ENCODE results near the gene CIBAR2.

CIBAR2 gene

DNA sequence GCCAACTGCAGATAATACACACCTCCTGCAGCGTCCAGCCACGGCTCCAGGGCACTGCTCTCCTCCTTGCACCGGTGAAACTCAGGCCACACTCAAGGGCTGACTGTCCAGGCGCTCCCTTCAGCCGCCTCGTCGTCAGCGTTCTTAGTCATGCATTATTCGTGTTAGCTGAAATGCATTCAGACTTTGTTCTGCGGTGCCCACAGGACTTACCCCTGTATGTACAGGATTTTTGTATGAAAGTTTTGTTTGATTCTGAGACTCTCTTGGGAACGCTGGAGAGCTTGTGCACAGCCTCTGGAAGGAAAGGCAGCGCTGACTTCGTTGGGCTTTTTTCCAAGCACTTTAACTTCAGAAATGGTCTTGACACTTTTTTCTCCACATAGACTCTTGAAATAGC, 22.1 kb downstream of the CIBAR2 start:
- no peaks in the 10 kb centered on the region for H3K9me3 Mint-ChIP-seq
- H3K4me3 Mint-ChIP-seq: no peak overlapping the region
- no peaks in the 10 kb centered on the region for H3K27me3 Mint-ChIP-seq
- H3K27ac Mint-ChIP-seq: no peak overlapping the region
- H3K4me1 Mint-ChIP-seq (ENCODE audit: low read depth): peaks cover 5% of the 10 kb centered on the region
- H3K36me3 Mint-ChIP-seq (ENCODE audit: low read depth): no peaks in the 10 kb centered on the region

DNA sequence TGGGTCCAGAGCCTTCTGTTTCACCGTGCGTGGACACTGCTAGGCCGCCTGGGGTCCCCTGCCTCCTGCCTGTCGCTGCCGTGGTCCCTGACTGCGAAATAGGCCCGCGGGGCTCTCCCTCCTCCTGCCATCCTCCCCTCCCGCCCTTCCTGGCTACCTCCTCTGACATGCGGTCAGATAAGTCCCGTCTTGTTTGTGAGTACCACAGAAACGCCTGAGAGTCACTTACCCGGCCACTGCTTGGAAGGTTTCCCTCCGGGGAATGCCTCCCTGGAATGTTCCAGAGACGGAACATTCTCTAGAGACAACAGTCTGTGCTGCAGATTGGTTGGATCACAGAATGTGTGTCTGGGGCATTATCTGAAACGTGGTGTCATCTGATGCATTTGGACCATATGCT, 22.7 kb downstream of the CIBAR2 start:
- Mint-ChIP-seq H3K9me3 (no peaks in the 10 kb centered on the region), H3K36me3 (ENCODE audit: low read depth) (no peaks in the 10 kb centered on the region), H3K27me3 (no peaks in the 10 kb centered on the region), H3K4me3 (no peak overlapping the region), H3K4me1 (ENCODE audit: low read depth) (peaks cover 5% of the 10 kb centered on the region), H3K27ac (no peak overlapping the region)

DNA sequence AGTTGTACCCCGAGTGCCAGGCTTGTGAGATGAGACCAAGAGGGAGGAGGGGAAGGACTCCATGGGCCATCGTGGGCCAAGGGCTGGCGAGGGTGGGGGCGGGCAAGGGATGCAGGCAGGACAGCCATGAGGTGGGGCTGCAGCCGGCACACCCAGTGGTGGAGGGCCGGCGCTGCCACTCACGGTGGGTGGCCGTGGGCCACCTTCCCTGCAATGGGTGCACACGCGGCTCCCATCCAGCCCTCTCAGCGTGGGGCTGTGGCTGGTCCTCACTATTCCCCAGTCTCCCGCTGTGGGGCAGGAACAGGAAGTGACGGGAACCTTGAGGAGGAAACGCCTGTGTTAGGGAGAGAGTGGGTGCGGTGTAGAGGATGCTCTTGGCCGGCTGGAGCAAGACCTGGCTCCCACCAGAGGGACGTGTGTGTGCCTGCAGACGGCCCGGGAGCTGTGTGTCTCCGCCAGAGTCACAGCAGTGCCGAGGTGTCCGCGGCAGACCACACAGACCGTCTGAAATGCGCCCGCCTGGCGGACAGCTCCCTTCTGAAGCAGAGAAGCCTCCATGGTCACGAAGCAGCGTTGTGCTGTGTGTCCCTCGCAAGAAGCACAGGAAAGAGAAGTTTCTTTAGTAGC, 23.6 kb downstream of the CIBAR2 start:
- Mint-ChIP-seq H3K4me3 (no peak overlapping the region), H3K9me3 (no peaks in the 10 kb centered on the region), H3K27ac (no peak overlapping the region), H3K36me3 (ENCODE audit: low read depth) (no peaks in the 10 kb centered on the region), H3K4me1 (ENCODE audit: low read depth) (peaks cover 5% of the 10 kb centered on the region), H3K27me3 (no peaks in the 10 kb centered on the region)

DNA sequence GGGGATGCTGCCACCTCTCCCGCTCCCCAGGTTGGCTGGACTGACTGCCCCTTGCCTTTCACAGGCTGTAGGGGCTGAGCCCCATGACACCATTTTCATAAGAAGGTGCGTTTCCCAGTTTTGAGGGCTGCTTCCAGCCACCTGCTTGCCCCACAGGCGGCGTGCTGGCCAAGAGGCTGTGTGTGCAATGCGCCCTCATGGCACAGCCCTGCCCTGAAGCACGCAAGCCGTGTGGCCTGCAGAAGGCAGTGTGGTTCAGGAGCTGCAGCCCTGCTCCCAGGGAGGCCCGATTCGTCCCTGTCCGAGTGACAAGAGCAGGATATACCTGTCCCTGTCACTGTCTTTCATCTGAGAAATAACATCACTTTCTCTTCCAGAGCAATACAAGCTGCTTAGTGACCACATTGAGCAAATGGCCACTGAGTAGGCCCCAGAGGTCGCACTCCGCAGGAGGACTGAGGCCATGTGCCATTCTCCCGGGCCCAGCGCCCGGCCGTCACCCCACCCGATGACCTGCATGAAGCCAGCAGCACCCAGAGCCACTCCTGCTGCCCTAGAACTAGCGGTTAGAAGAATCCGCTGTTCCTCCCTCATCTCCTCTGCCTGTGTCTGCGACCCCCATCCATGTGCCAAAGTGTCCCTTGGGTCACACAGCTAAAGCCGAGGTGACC, 24.2 kb downstream of the CIBAR2 start:
- no peak overlapping the region for H3K4me3 Mint-ChIP-seq
- H3K27me3 Mint-ChIP-seq: no peaks in the 10 kb centered on the region
- no peaks in the 10 kb centered on the region for H3K36me3 Mint-ChIP-seq (ENCODE audit: low read depth)
- peaks cover 12% of the 10 kb centered on the region for H3K4me1 Mint-ChIP-seq (ENCODE audit: low read depth)
- no peaks in the 10 kb centered on the region for H3K9me3 Mint-ChIP-seq
- H3K27ac Mint-ChIP-seq: no peak overlapping the region

DNA sequence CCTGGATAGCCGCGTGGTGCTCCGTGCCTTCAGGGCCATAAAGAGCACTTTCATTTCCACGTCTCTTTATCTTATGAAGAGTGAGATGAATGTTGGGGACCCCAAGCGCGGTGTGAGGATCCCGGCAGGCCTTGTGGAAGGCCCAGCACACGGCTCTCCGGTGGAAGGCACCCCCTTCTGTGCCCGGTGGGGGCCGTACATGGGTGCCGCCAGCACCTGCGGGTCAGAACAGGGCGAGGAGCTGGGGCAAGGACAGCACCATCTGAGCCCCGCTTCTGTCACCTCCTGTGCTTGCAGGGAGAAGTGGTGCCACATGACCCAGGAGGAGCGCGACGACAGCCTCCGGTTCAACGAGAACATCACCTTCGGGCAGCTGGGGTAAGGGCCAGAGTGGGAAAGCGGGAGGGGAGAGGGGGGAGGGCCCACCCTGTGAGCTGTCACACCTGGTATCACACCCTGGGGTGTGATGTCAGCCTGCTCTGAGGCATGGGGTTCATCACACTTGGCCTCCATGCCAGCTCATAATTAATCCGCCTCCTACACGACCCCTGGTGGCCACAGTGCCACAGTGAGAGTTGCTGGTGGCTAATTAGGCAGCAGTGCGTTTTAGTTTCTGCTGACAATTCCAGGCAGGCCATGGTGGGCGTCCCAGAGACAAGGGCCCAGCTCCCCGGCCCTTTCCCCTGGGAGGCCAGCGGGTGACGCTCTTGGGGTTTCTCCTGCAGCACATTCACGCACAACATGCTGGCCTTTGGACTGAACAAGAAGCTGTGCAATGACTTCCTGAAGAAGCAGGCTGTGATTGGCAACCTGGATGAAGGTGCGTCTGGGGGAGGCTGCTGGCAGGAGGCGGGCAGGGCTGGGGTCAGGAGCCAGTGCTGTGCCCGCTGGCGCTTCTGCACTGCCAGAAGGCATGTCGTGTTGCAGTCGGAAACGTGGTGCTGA, 25.7 kb downstream of the CIBAR2 start:
- peaks cover 18% of the 10 kb centered on the region for H3K4me1 Mint-ChIP-seq (ENCODE audit: low read depth)
- no peak overlapping the region for H3K4me3 Mint-ChIP-seq
- no peaks in the 10 kb centered on the region for H3K27me3 Mint-ChIP-seq
- H3K36me3 Mint-ChIP-seq (ENCODE audit: low read depth): no peaks in the 10 kb centered on the region
- H3K27ac Mint-ChIP-seq: no peak overlapping the region
- no peaks in the 10 kb centered on the region for H3K9me3 Mint-ChIP-seq

DNA sequence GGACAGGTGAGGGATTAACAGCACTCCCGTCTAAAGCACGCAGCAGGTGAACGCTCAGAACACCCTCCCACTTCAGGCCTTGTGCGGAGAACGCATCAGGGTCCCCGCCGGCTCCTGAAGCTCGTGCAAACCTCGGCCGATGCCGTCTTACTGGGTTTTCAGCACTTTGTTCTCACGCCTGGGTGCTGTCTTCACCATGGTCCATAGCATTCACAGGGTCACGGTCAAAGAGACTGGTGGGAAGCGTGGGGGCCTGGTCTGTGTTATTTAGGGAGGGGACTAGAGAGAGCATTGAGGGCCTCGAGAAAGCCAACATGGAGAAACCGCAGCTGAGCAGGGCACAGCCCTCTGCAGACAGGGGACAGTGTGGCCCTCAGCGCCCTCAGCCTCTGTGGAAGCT, 26.6 kb downstream of the CIBAR2 start:
- no peak overlapping the region for H3K27ac Mint-ChIP-seq

DNA sequence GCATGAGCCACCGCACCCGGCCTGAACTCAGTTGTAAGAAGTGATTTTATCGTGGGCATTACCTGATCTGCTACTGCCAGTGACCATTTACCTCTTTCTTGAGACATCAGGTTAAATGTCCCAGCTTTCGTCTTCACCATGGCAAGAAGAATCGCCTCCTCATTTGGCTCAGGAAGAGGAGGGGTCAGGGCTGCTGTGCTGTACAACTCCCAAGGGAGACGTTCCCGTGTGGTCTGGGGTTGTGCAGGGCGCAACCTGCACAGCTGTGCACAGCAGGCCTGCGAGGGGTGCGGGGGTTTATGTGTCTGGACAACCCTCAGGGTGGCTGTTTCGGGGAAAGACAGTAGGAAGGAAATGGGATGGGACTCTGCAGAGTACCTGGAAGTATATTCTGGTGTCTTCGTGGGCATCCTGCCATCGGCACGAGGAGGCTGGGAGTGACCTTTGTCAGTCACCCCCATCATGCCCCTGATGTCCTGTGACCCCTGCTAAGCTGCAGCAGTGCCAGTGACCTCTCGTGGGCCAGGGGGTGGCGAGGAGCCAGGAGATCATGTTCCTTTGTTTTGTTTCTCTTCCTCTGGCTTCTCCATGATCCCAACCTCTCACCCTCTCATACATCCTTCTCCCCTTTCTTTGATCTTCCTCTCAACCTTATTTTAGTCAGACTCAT, 27.3 kb downstream of the CIBAR2 start:
- H3K4me3 Mint-ChIP-seq: no peak overlapping the region

More for the DNA sequence above, 26.6 kb downstream of the CIBAR2 start:
- H3K4me3 Mint-ChIP-seq: no peak overlapping the region
- H3K27me3 Mint-ChIP-seq: no peaks in the 10 kb centered on the region
- no peaks in the 10 kb centered on the region for H3K36me3 Mint-ChIP-seq (ENCODE audit: low read depth)
- no peaks in the 10 kb centered on the region for H3K9me3 Mint-ChIP-seq
- peaks cover 18% of the 10 kb centered on the region for H3K4me1 Mint-ChIP-seq (ENCODE audit: low read depth)

DNA sequence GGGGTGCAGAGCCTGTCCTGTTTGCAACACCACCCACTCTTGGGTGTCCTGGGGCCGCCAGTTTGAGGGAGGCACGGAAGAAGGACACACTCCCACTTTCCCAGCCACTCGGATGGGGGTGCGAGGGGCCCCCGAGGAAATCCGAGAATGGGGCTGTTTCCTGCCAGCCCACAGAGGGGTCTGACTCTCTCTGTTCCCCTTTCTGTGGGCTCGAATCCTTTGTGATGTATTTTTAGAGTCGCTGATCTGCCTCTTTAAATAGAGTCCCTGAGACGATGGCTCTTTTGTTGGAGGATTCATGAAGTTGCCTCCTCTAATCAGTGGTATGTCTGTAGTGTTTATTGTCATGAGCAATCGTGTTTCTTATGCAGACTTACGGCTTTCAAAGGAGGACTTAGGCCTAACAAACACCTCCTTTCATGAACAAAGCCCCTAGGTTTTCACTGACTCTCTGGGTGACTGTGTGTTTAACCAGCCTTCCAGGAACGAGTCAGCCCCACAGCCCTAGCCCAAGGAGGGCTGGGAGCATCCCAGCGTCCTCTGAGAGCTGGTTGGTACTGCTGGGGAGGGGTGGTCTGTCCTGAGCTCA, 29.1 kb downstream of the CIBAR2 start:
- no peaks in the 10 kb centered on the region for H3K27me3 Mint-ChIP-seq
- no peaks in the 10 kb centered on the region for H3K9me3 Mint-ChIP-seq
- no peak overlapping the region for H3K4me3 Mint-ChIP-seq
- H3K27ac Mint-ChIP-seq: no peak overlapping the region
- peaks cover 18% of the 10 kb centered on the region for H3K4me1 Mint-ChIP-seq (ENCODE audit: low read depth)
- H3K36me3 Mint-ChIP-seq (ENCODE audit: low read depth): no peaks in the 10 kb centered on the region

More for the DNA sequence above, 27.3 kb downstream of the CIBAR2 start:
- H3K27me3 Mint-ChIP-seq: no peaks in the 10 kb centered on the region
- H3K4me1 Mint-ChIP-seq (ENCODE audit: low read depth): peaks cover 18% of the 10 kb centered on the region
- H3K36me3 Mint-ChIP-seq (ENCODE audit: low read depth): no peaks in the 10 kb centered on the region
- no peaks in the 10 kb centered on the region for H3K9me3 Mint-ChIP-seq
- no peak overlapping the region for H3K27ac Mint-ChIP-seq

DNA sequence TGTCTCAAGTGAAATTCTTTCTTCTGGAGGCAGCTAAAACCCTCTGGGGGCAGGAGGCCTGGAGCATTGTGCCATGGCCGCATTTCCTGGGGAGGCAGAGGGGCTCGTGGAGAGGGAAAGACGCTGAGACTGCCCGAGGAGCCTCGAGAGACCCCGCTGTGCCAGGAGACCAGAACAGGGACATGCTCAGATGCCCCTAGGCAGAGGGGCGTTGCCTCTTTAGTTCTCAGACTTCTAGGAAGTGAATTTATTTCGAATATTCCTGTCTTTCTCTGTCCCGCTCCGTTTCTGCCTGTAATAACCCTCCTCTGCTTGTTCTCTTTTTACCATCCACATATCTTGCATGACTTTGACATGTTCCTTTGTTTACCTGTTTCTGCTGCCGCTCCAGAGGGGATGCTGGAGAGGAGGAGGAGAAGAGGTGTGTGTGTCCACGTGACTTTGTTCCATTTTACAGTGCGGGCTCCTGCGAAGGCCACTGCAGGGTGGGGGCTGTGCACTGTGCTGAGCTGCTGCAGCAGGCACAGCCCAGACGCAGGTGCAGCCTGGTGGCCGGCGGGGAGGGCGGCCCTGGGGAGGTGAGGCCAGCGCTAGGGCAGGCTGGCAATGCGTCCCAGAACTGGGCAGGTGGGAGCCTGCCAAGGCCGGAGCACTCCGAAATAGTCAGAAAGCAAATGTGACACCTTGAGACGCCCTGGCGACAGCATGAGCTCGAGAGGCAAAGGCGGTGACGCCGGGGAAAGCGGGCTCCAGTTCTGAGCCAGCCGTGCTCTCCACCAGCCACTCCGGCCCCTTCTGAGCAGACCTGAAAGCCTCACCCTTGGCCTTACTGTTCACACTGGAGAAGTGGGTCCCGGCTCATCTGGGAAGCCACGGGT, 29.9 kb downstream of the CIBAR2 start:
- H3K4me1 Mint-ChIP-seq (ENCODE audit: low read depth): peaks cover 18% of the 10 kb centered on the region
- no peaks in the 10 kb centered on the region for H3K27me3 Mint-ChIP-seq
- no peak overlapping the region for H3K27ac Mint-ChIP-seq
- no peaks in the 10 kb centered on the region for H3K9me3 Mint-ChIP-seq
- H3K36me3 Mint-ChIP-seq (ENCODE audit: low read depth): no peaks in the 10 kb centered on the region
- no peak overlapping the region for H3K4me3 Mint-ChIP-seq

DNA sequence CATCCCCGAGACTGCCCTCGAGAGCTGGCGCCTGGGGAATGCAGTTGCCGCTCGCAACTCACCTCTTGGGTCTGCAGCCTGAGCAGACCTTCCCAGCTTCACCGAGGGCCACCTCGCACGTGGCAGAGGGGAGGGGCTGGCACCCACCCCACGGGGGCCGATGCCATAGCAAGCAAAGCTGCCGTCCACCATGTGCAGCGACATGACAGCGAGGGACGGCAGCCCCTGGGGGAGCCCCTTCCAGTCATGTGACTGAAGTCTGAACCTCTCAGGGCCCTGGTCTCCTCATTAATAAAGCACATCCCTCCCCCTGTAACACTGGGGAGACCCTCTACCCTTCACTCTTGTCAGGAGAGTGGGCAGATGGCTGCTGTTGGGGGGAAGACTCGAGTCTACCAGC, 30.5 kb downstream of the CIBAR2 start:
- Mint-ChIP-seq H3K4me1 (ENCODE audit: low read depth) (peaks cover 16% of the 10 kb centered on the region), H3K27ac (no peak overlapping the region)

DNA sequence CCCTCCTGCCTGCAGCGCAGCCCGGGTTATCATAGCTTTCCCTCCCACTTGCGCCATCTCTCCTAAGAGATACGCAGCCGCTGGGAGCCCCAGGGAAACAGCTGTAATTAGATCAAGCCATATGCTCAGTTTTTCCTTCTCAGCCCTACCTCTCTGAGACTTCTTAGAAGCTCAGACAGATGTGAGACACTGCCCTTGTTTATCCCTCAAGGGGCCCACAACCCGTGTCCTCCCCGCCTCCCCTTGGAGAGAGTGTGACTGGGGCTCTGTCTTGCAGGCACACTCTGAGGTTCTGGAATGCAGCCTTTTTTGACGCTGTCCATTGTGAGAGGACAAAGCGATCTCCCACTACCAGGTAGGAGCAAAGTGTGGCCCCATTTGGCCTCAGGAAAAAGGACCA, 31.2 kb downstream of the CIBAR2 start:
- Mint-ChIP-seq H3K36me3 (ENCODE audit: low read depth) (no peaks in the 10 kb centered on the region), H3K27me3 (no peaks in the 10 kb centered on the region), H3K27ac (no peak overlapping the region), H3K9me3 (no peaks in the 10 kb centered on the region), H3K4me3 (no peak overlapping the region), H3K4me1 (ENCODE audit: low read depth) (peaks cover 13% of the 10 kb centered on the region)

More for the DNA sequence above, 30.5 kb downstream of the CIBAR2 start:
- no peaks in the 10 kb centered on the region for H3K36me3 Mint-ChIP-seq (ENCODE audit: low read depth)
- H3K4me3 Mint-ChIP-seq: no peak overlapping the region
- H3K9me3 Mint-ChIP-seq: no peaks in the 10 kb centered on the region
- H3K27me3 Mint-ChIP-seq: no peaks in the 10 kb centered on the region

DNA sequence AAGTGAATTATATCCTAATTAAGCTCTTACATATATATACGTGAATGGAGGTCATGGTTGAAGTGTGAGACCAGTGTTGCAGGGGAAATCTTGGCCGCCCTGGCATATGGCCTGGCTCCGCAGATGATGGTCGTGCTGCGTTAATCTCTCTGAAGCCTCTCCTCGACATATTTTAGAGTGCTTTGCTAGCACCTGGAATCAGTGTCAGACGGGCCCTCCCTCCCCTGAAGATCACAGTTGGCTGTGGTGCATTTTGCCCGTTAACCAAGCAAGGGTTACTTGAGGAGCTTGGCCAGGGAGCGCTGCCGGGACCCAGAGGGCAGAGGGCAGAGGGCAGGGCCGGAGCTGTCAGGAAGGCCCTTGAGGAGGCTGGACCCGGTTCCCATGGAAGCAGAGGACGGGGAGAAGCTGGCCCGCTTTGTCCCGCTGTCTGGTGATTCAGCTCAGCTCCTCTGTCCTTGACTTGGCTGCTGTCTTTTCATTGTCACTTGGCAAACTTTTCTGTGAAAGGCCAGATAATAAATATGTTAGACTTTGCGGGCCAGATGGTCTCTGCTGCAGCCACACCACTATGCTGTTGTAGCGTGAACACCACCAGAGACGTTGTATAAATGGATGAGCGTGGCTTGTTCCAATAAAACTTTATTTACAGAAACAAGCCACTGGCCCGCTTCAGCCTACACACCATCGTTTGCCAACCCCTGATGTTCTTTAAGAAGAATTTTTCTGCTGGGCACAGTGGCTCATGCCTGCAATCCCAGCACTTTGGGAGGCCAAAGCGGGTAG, 32.3 kb downstream of the CIBAR2 start:
- H3K9me3 Mint-ChIP-seq: no peaks in the 10 kb centered on the region

DNA sequence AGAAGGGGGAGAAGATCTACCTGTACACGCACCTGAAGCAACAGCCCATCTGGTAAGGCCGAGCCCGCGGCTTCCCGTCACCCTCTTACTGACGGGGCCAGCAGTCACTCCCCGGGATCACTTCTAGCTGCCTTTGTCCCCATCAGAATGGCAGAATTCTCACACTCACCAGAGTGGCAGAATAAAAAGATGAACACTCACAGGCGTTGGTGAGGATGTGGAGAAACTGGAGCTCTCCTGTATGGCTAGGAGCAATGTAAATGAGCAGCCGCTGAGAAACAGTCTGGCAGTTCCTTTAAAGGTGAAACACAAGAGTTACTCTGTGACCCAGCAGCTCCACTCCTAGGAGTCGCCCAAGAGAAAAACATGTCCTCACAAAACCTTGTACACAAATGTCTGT, 33.3 kb downstream of the CIBAR2 start:
- H3K27me3 Mint-ChIP-seq: no peaks in the 10 kb centered on the region
- H3K9me3 Mint-ChIP-seq: no peaks in the 10 kb centered on the region
- H3K4me3 Mint-ChIP-seq: no peak overlapping the region
- H3K4me1 Mint-ChIP-seq (ENCODE audit: low read depth): peaks cover 13% of the 10 kb centered on the region
- H3K27ac Mint-ChIP-seq: no peak overlapping the region
- no peaks in the 10 kb centered on the region for H3K36me3 Mint-ChIP-seq (ENCODE audit: low read depth)

More for the DNA sequence above, 32.3 kb downstream of the CIBAR2 start:
- Mint-ChIP-seq H3K4me1 (ENCODE audit: low read depth) (peaks cover 13% of the 10 kb centered on the region), H3K36me3 (ENCODE audit: low read depth) (no peaks in the 10 kb centered on the region), H3K27me3 (no peaks in the 10 kb centered on the region), H3K4me3 (no peak overlapping the region), H3K27ac (no peak overlapping the region)

All from stimulated activated naive CD8-positive, alpha-beta T cell treated with anti-CD3 and anti-CD28 coated beads, Interleukin-15, Interleukin-2, amounts not matched to agents 100 ng/mL and 50 ng/mL, for 24 hours (primary cell).